Suprapubic skin (tissue), 4 donors: ENCODE measurements around the gene FOLH1.
"Not testable (repeated sequence)": the region's sequence is repeated elsewhere in the genome, so short reads cannot be mapped to it uniquely, and the experiment has no call there.

Source experiments
- CTCF ChIP-seq, 2 donors: fragments of 200-600 bp in 1 of 2; fragments of 450-650 bp in 1 of 2; sonication (generic) in 1 of 2; IDR thresholded peaks; one replicate each; pipeline ENCODE4 v1.5.1; 2016 to 2019; ENCODE audit warnings: antibody characterized with exemption in 2 of 2, mild to moderate bottlenecking in 1 of 2, moderate library complexity in 1 of 2
- EP300 ChIP-seq: sonication (generic); formaldehyde crosslinking; IDR thresholded peaks from one replicate; pipeline ENCODE4 v1.6.1; 2017; ENCODE audit warnings: antibody characterized with exemption
- POLR2A ChIP-seq, 2 donors: fragments of 450-650 bp; IDR thresholded peaks; one replicate each; pipeline ENCODE4 v1.6.1; 2017; ENCODE audit warnings: antibody characterized with exemption in 2 of 2, mild to moderate bottlenecking in 2 of 2, moderate library complexity in 2 of 2
- POLR2AphosphoS5 ChIP-seq, 3 donors: sonication (generic); formaldehyde crosslinking; IDR thresholded peaks; one replicate each; pipeline ENCODE4 v1.6.1; 2017; ENCODE audit warnings: antibody characterized with exemption in 3 of 3

GRCh38 chr11:49186225-49186624 lies 22.2 kb downstream of the FOLH1 start:
- TF ChIP-seq CTCF (IDR thresholded peaks at IDR 0.05); EP300; POLR2AphosphoS5 (IDR thresholded peaks at IDR 0.05); POLR2A (IDR thresholded peaks at IDR 0.05): not testable (repeated sequence)
